Omental fat pad (tissue), 4 donors: ENCODE measurements around the gene AP5S1. TPM values are rescaled to one million over a fixed set of nuclear protein-coding genes. Genes with fewer than 3 reads are reported as not detected.

ENCODE experiments used
- ATAC-seq: fragments of 150-250 bp; one replicate; pipeline ENCODE4 v1.9.1; 2016; ENCODE audit warnings: mild to moderate bottlenecking, moderate library complexity; ENCODE audit not compliant: low FRiP score
- DNase-seq: peaks from one replicate; pipeline ENCODE4 v3.0.0-alpha.2; 2019; ENCODE audit warnings: low spot score
- total RNA-seq, 4 donors: library from RNA; depleted of rRNA; stranded (reverse); fragments of >200 nt; gene quantifications; one replicate each; pipeline ENCODE4 v1.1.0, GENCODE V29; 2016
- TF ChIP-seq, protein P1 (sequence below), 3 donors: fragments of 450-650 bp; IDR thresholded peaks; one replicate each; pipeline ENCODE4 v1.5.1; 2016 to 2017; ENCODE audit warnings: antibody characterized with exemption in 3 of 3, mild to moderate bottlenecking in 3 of 3, moderate library complexity in 2 of 3

The AP5S1 gene
- total RNA-seq, 4 donors from 2014 or later: 10.9 to 19.2 (median 11.4) TPM

DNA sequence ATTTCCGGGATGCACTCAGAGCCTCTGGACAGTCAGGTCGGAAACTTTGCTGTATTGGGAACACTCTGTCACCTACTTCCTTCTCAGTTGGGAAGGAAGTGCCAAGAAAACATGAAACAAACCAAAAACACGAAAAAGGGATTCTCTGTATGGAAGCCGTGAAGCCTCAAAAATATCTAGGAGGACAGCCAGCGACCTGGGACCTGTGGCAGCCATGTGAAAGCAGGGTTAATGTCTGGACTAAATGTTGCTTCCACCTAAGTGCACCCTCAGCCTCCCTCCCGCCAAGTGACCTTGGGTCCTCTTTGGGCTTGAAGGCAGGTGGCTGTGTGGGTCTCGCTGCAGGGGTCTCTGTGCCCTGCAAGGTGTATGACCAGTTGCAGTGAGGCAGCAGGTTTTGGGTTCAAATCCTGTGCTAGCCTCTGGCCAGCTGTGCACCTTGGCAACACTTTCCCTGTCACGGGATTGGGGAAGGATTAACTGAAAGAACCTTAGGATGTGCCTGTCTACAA lies 27.1 kb downstream of the AP5S1 start:
- DNase-seq (no peak), ATAC-seq (no peak)
- TF ChIP-seq, protein P1, sequence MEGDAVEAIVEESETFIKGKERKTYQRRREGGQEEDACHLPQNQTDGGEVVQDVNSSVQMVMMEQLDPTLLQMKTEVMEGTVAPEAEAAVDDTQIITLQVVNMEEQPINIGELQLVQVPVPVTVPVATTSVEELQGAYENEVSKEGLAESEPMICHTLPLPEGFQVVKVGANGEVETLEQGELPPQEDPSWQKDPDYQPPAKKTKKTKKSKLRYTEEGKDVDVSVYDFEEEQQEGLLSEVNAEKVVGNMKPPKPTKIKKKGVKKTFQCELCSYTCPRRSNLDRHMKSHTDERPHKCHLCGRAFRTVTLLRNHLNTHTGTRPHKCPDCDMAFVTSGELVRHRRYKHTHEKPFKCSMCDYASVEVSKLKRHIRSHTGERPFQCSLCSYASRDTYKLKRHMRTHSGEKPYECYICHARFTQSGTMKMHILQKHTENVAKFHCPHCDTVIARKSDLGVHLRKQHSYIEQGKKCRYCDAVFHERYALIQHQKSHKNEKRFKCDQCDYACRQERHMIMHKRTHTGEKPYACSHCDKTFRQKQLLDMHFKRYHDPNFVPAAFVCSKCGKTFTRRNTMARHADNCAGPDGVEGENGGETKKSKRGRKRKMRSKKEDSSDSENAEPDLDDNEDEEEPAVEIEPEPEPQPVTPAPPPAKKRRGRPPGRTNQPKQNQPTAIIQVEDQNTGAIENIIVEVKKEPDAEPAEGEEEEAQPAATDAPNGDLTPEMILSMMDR (IDR thresholded peaks at IDR 0.05): no peak

DNA sequence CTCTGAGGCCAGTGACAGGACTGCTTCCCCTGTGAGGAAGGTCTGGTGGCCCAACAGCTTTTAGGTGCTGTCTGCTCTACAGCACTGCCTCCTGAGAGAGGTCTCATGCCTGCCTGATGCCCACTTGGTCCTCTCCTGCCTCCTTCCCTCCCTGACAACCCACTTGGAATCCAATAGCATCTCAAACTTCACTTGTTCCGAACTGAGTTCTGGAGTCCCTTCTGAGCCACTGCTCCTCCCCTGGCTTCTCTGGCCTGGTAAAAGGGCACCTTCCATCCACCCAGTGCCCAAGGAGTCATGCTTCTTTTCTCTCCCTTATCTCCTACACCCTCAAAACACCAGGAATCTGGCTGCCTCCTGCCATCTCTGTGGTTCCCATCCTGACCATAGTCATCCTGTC lies 28.2 kb downstream of the AP5S1 start:
- ATAC-seq (no peak), DNase-seq (no peak)
- TF ChIP-seq, protein P1 (IDR thresholded peaks at IDR 0.05): no peak

GRCh38 chr20:3854462-3854871 lies 34.1 kb downstream of the AP5S1 start:
- DNase-seq: no peak
- no peak for ATAC-seq
- TF ChIP-seq, protein P1 (IDR thresholded peaks at IDR 0.05): no peak

DNA sequence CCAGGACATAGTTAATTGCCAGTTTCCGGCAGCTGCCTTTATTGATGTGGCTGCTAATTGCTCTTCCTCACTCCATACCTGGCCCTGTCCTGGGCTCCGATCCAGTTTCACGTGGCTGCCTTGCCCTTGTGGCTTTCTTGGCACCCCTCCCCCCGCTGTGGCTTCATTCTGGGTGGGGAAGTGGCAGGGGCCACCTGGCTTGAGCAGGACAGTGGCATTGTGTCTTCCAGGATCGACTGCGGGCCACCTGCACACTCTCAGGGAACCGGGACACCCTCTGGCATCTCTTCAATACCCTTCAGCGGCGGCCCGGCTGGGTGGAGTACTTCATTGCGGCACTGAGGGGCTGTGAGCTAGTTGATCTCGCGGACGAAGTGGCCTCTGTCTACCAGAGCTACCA lies 37.1 kb downstream of the AP5S1 start:
- TF ChIP-seq, protein P1 (IDR thresholded peaks at IDR 0.05): no peak
- no peak for DNase-seq
- no peak for ATAC-seq

GRCh38 chr20:3858689-3859088 lies 38.3 kb downstream of the AP5S1 start:
- no peak for DNase-seq

DNA sequence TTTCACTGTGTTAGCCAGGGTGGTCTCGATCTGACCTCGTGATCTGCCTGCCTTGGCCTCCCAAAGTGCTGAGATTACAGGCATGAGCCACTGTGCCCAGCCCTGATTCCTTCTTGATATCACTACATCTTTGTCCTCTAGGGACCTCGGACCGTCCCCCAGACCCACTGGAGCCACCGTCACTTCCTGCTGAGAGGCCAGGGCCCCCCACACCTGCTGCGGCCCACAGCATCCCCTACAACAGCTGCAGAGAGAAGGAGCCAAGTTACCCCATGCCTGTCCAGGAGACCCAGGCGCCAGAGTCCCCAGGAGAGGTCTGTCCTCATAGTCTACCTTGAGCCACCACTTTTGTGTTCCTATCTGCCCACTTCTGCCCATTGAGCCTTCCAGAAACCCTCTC lies 40.8 kb downstream of the AP5S1 start:
- ATAC-seq (no peak), DNase-seq (no peak)
- TF ChIP-seq, protein P1 (IDR thresholded peaks at IDR 0.05): no peak

More at GRCh38 chr20:3858689-3859088, 38.3 kb downstream of the AP5S1 start:
- TF ChIP-seq, protein P1 (IDR thresholded peaks at IDR 0.05): no peak
- ATAC-seq: no peak

DNA sequence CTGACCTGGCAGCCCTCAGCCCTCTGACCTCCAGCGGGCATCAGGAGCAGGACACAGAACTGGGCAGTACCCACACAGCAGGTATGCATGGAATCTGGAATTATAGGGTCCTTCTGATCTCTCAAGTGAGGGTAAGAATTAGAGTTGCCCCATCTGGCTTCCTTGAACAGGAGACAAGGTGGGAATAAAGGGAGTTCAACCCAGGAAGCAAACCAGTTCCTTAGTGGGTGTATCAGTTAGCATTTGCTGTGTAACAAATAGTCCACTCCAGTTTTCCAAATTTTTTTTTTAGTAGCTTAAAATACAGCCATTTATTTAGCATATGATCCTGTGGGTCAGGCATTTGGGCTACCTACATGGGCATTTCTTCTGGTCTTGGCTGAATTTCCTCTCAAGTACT lies 42.0 kb downstream of the AP5S1 start:
- ATAC-seq (no peak), DNase-seq (no peak)
- TF ChIP-seq, protein P1 (IDR thresholded peaks at IDR 0.05): no peak
